HAP-1 (cell line): ENCODE data around the gene CASKIN1.

Experiments
- DNase-seq, 2 experiments: peaks; one replicate each; pipeline ENCODE4 v3.0.0-alpha.2; 2016 to 2020; ENCODE audit warnings: low spot score in 2 of 2
- H3K27me3 ChIP-seq: fragments of 250-450 bp; sonication (Bioruptor Pico); 2 replicates; pipeline ENCODE4 v1.5.1; 2020; ENCODE audit warnings: low read depth, mild to moderate bottlenecking, moderate library complexity
- H3K36me3 ChIP-seq: fragments of 250-450 bp; sonication (Bioruptor Pico); replicated peaks from 2 replicates; pipeline ENCODE4 v1.5.1; 2020; ENCODE audit warnings: mild to moderate bottlenecking
- H3K4me1 ChIP-seq: fragments of 250-450 bp; sonication (Bioruptor Pico); 2 replicates; pipeline ENCODE4 v1.5.1; 2020; ENCODE audit warnings: mild to moderate bottlenecking
- H3K4me3 ChIP-seq: fragments of 250-450 bp; sonication (Bioruptor Pico); 2 replicates; pipeline ENCODE4 v1.5.1; 2020; ENCODE audit warnings: mild to moderate bottlenecking, moderate library complexity
- H3K9me3 ChIP-seq: fragments of 250-450 bp; sonication (Bioruptor Pico); 2 replicates; pipeline ENCODE4 v1.5.1; 2020; ENCODE audit warnings: mild to moderate bottlenecking, moderate library complexity
- in situ Hi-C: fragments of 300-500 bp; cut with MboI; formaldehyde crosslinking; loops from 3 replicates; pipeline ENCODE4 v1.14.3; 2020; ENCODE audit warnings: low sequenced_read_pairs, inconsistent platforms, mixed read lengths

CASKIN1 gene

GRCh38 chr16:2235695-2236336 lies 39.4 kb upstream of the CASKIN1 start:
- H3K36me3 ChIP-seq = peaks cover 47% of the 10 kb centered on the region
- no peak for DNase-seq
- in situ Hi-C loops = no loop called here

GRCh38 chr16:2235234-2235651 lies 38.8 kb upstream of the CASKIN1 start:
- Histone ChIP-seq H3K36me3 (peaks cover 47% of the 10 kb centered on the region), H3K4me3 (no peak overlapping the region), H3K9me3 (no peaks in the 10 kb centered on the region), H3K27me3 (no peaks in the 10 kb centered on the region), H3K4me1 (no peaks in the 10 kb centered on the region)
- in situ Hi-C loops = no loop called here
- DNase-seq = no peak

More at GRCh38 chr16:2235695-2236336, 39.4 kb upstream of the CASKIN1 start:
- Histone ChIP-seq H3K9me3 (no peaks in the 10 kb centered on the region), H3K27me3 (no peaks in the 10 kb centered on the region), H3K4me1 (no peaks in the 10 kb centered on the region), H3K4me3 (no peak overlapping the region)

- Histone ChIP-seq H3K36me3 (peaks cover 48% of the 10 kb centered on the region), H3K4me3 (no peak overlapping the region), H3K9me3 (no peaks in the 10 kb centered on the region), H3K27me3 (no peaks in the 10 kb centered on the region), H3K4me1 (no peaks in the 10 kb centered on the region)
- DNase-seq = no peak
- in situ Hi-C loops = no loop called here
Observed at GRCh38 chr16:2234813-2235170, 38.4 kb upstream of the CASKIN1 start.

GRCh38 chr16:2233872-2234812 lies 37.7 kb upstream of the CASKIN1 start:
- Histone ChIP-seq H3K4me1 (no peaks in the 10 kb centered on the region), H3K27me3 (no peaks in the 10 kb centered on the region), H3K36me3 (peaks cover 49% of the 10 kb centered on the region), H3K4me3 (no peak overlapping the region), H3K9me3 (no peaks in the 10 kb centered on the region)
- in situ Hi-C loops = no loop called here
- DNase-seq = no peak

- Histone ChIP-seq H3K4me3 (no peak overlapping the region), H3K36me3 (peaks cover 59% of the 10 kb centered on the region), H3K9me3 (no peaks in the 10 kb centered on the region), H3K27me3 (no peaks in the 10 kb centered on the region), H3K4me1 (no peaks in the 10 kb centered on the region)
- in situ Hi-C loops = no loop called here
- DNase-seq = no peak
Observed at GRCh38 chr16:2233046-2233775, 36.8 kb upstream of the CASKIN1 start.

GRCh38 chr16:2232094-2232990 lies 35.9 kb upstream of the CASKIN1 start:
- H3K4me3 ChIP-seq = no peak overlapping the region
- H3K9me3 ChIP-seq = no peaks in the 10 kb centered on the region
- in situ Hi-C loops = no loop called here
- H3K36me3 ChIP-seq = peaks cover 63% of the 10 kb centered on the region
- no peaks in the 10 kb centered on the region for H3K4me1 ChIP-seq
- no peak for DNase-seq
- H3K27me3 ChIP-seq = no peaks in the 10 kb centered on the region

GRCh38 chr16:2231016-2231931 lies 34.9 kb upstream of the CASKIN1 start:
- Histone ChIP-seq H3K36me3 (peaks cover 65% of the 10 kb centered on the region), H3K4me1 (no peaks in the 10 kb centered on the region), H3K9me3 (no peaks in the 10 kb centered on the region), H3K4me3 (no peak overlapping the region), H3K27me3 (no peaks in the 10 kb centered on the region)
- in situ Hi-C loops = no loop called here
- no peak for DNase-seq

GRCh38 chr16:2230376-2230775 lies 34.0 kb upstream of the CASKIN1 start:
- Histone ChIP-seq H3K4me3 (no peak overlapping the region), H3K36me3 (peaks cover 66% of the 10 kb centered on the region), H3K4me1 (no peaks in the 10 kb centered on the region), H3K9me3 (no peaks in the 10 kb centered on the region), H3K27me3 (no peaks in the 10 kb centered on the region)
- no peak for DNase-seq
- in situ Hi-C loops = no loop called here

GRCh38 chr16:2229632-2230250 lies 33.3 kb upstream of the CASKIN1 start:
- peaks cover 61% of the 10 kb centered on the region for H3K36me3 ChIP-seq
- in situ Hi-C loops = no loop called here
- H3K4me1 ChIP-seq = peaks cover 1% of the 10 kb centered on the region; the same call in 1 of the 2 replicates
- H3K4me3 ChIP-seq = no peak overlapping the region
- no peak for DNase-seq
- H3K9me3 ChIP-seq = no peaks in the 10 kb centered on the region
- H3K27me3 ChIP-seq = no peaks in the 10 kb centered on the region

GRCh38 chr16:2229091-2229490 lies 32.7 kb upstream of the CASKIN1 start:
- no peak for DNase-seq
- Histone ChIP-seq H3K36me3 (peaks cover 58% of the 10 kb centered on the region), H3K4me3 (no peak overlapping the region), H3K27me3 (no peaks in the 10 kb centered on the region), H3K9me3 (no peaks in the 10 kb centered on the region), H3K4me1 (peaks cover 5% of the 10 kb centered on the region; the same call in 1 of the 2 replicates)
- in situ Hi-C loops = no loop called here

- peaks cover 5% of the 10 kb centered on the region; the same call in 1 of the 2 replicates for H3K4me1 ChIP-seq
- H3K36me3 ChIP-seq = peaks cover 56% of the 10 kb centered on the region
- in situ Hi-C loops = no loop called here
Observed at GRCh38 chr16:2228161-2228824, 31.9 kb upstream of the CASKIN1 start.

More at GRCh38 chr16:2228161-2228824, 31.9 kb upstream of the CASKIN1 start:
- no peaks in the 10 kb centered on the region for H3K27me3 ChIP-seq
- no peaks in the 10 kb centered on the region for H3K9me3 ChIP-seq
- no peak overlapping the region for H3K4me3 ChIP-seq
- DNase-seq = no peak
